Inflammatory macrophage treated with lipopolysaccharide for 4 hours (primary cell): ENCODE data around the gene KDM4B.

ENCODE experiments used
- DNase-seq: peaks from one replicate; pipeline ENCODE4 v3.0.0-alpha.2; 2020

KDM4B gene

DNA sequence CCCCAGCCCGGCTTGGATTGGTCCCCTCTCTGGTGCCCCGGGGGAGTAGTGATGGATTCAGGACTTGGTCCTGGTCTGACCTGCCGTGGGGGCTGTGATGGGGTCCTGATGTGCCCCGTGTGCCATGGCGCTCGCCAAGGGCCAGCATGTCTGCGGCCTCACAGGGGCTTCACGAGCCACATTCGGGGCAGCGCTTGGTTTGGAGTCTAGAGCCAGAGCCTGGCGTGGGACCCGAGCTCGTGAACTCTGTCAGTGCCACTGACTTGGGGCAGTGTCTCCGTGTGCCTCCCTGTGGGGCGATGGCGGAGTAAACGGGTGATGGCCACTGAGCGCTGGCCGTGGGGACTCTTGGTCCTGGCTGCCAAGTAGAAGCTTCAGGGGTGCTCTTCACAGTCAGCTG, 17.1 kb downstream of the KDM4B start:
- DNase-seq: no peak

GRCh38 chr19:4986471-4986891, 17.6 kb downstream of the KDM4B start:
- no peak for DNase-seq

DNA sequence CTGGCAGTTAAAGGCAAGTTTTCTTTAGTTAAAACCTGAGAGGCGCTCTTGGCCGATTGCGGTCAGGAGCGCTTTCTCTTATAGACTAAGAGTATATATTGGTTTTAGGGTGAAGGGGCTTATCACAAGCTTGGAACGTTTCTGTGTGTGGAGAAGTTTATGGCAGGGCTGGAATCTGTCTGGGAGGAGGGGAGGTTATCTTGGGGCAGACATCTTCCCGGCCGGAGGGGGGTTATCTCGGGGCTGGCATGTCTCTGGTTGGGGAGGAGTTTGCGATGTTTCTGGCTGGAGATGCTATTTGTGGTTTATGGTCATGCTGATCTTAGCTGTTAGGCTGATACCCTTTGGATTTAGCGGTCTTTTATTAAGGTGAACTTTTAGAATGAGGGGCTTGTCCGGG, 18.3 kb downstream of the KDM4B start:
- no peak for DNase-seq

- DNase-seq: no peak
These were observed 18.9 kb downstream of the KDM4B start for GRCh38 chr19:4987692-4988370.

DNA sequence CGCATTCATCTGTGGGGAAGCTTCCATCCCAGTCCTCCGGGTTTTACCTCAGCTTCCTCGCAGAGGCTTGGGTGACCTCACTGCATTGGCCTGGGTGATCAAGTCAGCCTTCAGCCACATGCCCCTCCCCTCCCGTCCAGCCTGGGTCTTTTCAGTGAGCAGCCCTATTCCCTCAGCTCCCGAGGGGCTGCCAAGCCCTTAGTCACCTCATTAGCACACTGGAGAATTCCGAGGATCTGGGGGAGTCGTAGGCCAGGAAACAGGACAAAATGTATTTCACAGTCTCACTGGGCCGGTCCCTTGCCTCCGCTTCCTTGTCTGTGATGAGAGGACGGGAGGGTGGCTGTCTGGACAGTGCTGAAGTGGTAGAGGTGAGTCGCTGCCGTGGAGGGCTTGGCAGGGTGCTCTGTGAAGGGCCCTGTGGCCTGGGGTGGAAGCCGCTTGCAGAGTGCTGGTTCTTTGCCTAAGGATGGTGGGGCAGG, 19.9 kb downstream of the KDM4B start:
- no peak for DNase-seq

DNA sequence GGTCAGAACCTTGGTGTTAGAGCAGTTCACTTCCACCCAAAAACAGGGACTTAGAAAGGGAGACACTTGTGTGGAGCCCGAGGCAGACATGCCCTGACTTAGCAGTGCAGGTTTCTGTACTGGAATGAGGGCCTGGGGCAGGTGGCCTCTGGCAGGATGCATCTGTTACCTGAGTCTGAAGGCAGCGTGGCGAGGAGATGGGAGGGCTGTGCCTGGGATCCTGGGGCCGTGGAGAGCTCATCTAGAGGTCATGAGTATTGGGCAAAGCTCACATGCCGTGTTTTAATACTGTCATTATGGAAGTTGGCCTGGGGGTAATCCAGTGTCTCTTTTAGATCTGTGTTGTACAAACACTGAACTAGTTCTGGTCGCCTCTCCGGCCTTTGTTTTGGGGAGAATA, 21.4 kb downstream of the KDM4B start:
- DNase-seq: no peak

- DNase-seq: no peak
These were observed 22.6 kb downstream of the KDM4B start for GRCh38 chr19:4991538-4991937.

DNA sequence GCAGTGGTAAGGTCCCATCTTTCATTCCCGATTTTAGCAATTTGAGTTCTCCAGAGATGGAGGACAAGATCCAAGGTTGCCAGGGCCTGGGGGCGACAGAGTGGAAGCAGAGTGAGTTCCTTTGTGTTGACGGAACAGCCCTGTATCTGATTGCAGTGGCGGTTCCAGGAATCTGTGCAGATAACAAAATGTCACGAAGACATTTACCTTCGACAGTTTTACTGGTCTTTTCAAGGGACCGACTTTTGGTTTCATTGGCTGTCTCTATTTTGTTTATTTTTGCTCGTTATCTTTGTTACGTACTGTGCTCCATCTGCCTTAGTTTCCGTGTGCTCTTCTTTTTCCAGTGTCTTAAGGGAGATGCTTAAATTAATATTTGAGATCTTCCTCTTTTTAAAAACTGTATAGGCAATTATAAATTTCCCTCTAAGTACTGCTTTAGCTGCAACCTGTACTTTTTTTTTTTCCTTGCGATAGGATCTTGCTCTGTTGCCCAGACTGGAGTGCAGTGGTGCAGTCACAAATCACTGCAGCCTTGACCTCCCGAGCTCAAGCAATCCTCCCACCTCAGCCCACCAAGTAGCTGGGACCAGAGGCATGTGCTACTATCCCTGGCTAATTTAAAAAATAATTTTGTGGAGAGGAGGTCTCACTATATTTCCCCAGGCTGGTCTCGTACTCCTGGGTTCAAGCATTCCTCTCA, 23.2 kb downstream of the KDM4B start:
- DNase-seq: no peak

DNA sequence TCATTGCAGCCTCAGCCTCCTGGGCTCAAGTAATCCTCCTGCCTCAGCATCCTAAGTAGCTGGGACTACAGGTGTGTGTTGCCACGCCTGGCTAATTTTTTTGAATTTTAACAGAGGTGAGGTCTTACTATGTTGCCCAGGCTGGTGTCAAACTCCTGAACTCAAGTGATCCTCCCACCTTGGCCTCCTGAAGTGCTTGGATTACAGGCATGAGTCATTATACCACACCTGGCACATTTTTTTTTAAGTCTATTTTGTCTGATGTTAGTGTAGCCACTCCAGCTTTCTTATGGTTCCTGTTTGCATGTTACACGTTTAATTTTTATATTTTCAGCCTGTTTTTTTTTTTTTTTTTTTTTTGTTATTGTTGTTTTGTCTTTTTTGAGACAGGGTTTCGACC, 24.8 kb downstream of the KDM4B start:
- no peak for DNase-seq

GRCh38 chr19:4996701-4997100, 27.8 kb downstream of the KDM4B start:
- DNase-seq: no peak

- DNase-seq: no peak
These were observed 28.4 kb downstream of the KDM4B start for GRCh38 chr19:4997297-4997696.

GRCh38 chr19:5000120-5000611, 31.3 kb downstream of the KDM4B start:
- no peak for DNase-seq

DNA sequence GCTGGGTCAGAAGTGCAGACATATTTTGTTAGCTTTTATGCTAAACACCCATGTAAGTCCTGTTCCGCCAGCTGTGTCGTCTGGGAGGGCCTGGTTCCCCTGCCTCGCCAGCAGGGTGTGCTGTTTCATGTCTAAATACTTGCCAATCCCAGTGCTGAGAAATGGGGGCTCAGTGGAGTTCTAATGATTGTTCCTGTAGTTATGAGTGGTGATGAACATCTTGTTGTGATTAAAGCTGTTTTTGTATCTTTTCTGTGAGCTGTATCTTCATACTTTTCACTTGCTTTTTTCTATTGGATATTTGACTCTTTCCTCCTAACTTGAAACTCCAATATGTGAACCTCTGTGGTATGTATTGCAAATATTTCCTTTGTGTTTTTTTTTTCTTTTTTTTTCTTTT, 32.7 kb downstream of the KDM4B start:
- DNase-seq: peak; percentile 34

DNA sequence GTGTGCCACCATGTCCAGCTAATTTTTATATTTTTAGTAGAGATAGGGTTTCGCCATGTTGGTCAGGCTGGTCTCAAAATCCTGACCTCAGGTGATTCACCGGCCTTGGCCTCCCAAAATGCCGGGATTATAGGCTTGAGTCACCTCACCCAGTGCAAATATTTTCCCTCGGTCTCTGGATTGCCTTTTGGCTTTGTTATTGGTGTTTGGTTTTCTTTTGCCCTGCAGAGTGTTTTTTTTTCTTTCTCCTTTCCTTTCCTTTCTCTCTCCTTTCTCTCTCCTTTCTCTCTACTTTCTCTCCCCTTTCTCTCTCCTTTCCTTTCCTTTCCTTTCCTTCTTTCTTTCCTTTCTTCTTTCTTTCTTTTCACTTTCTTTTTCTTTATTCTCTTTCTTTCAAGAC, 33.2 kb downstream of the KDM4B start:
- DNase-seq: no peak

DNA sequence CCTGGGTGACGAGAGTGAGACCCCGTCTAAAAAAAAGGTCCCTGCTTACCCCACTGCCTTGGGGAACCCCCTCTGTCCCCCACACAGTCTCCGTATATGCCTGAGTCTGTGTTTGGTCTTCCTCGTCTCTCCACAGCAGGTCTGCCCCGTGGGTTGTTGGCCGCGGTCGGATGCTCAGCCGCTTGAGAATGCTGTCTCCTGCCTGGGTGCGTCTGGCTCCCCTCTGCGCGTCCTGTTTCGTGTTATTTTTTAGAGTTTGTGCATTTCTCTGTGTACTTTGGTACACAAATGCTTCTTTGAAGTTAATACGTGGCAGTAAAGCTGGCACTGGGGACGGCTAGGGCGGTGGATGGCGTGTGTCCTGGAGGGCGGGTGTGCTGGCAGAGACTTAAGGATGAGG, 34.9 kb downstream of the KDM4B start:
- DNase-seq: no peak

GRCh38 chr19:5005096-5005495, 36.2 kb downstream of the KDM4B start:
- DNase-seq: no peak

GRCh38 chr19:5006201-5006600, 37.3 kb downstream of the KDM4B start:
- DNase-seq: no peak

- no peak for DNase-seq
These were observed 37.9 kb downstream of the KDM4B start for GRCh38 chr19:5006821-5007220.

GRCh38 chr19:5011476-5012238, 42.7 kb downstream of the KDM4B start:
- DNase-seq: no peak

DNA sequence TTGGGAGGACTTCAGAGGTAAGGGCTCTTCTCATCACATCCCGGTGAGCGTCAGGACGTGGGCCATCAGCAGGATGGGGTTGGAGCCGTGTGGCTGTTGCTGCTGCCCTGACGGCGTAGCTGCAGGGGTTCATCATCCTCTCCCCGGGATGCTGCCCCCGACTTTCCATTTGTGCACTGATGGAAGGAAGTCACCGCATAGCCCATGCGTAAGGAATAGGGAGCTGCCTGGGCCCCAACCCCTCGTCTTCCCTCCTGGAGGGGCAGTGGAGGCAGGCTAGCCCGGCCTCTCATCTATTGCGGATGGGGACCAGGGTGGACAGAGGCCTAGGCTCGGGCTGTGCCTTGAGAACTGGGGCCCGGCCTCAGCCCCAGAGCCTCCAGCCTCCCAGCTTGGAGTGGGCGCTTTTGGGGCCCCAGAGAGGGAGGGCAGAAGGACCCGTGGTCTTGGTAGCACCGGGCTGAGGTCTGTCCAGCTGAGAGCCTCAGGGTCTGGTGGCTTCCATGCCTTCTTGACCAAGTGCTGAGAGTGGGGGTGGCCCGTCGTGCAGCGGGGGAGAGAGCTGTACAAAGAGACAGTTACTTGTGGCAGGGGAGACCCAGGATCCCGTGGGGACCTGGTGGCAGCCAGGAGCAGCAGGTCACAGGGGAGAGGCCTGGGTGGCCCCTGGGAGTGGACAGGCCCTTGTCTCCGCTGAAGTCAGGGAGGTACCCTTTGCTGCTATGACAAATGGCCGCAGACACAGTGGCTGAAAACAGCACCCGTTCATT, 44.0 kb downstream of the KDM4B start:
- DNase-seq: no peak

- no peak for DNase-seq
These were observed 44.8 kb downstream of the KDM4B start for GRCh38 chr19:5013761-5014160.

DNA sequence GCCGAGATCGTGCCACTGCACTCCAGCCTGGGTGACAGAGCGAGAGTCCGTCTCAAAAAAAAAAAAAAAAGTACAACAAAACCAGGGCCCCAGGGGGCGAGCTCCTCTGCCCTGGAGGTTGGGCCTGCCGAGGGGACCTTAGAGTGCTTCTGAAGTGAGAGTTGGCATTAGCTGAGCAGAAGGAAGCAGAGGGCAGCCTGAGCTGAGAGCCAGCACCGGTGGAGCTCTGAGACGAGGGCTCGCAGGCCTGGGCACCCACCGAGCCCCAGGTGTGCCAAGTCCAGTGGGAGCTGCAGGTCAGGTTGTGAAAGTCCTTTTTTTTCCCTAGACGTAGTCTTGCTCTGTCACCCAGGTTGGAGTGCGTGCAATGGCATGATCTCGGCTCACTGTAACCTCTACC, 46.0 kb downstream of the KDM4B start:
- DNase-seq: no peak

GRCh38 chr19:5016268-5016667, 47.4 kb downstream of the KDM4B start:
- DNase-seq: no peak
